Loucy (cell line): ENCODE data around the gene DCX.

Source experiments
- CTCF ChIP-seq: fragments of 200-600 bp; sonication (generic); conservative IDR thresholded peaks from 2 replicates; pipeline ENCODE4 v1.5.1; 2014; ENCODE audit warnings: mild to moderate bottlenecking, antibody characterized with exemption, low read length
- EZH2phosphoT487 ChIP-seq: fragments of 200-600 bp; IDR thresholded peaks from 2 replicates; pipeline ENCODE4 v1.6.1; 2018; ENCODE audit warnings: antibody characterized with exemption, mild to moderate bottlenecking, moderate library complexity, borderline replicate concordance

- TF ChIP-seq CTCF (no peak), EZH2phosphoT487 (no peak)
Observed at GRCh38 chrX:111410590-111411078, 1.4 kb downstream of the DCX start.
